GM19043 (cell line): ENCODE results near the gene LRIT3.

Source experiments
- ATAC-seq: cut with Tn5 transposase; IDR thresholded peaks from one replicate; pipeline ENCODE4 v1.9.1; 2021; ENCODE audit warnings: low read depth; ENCODE audit not compliant: unreplicated experiment

LRIT3 gene, protein sequence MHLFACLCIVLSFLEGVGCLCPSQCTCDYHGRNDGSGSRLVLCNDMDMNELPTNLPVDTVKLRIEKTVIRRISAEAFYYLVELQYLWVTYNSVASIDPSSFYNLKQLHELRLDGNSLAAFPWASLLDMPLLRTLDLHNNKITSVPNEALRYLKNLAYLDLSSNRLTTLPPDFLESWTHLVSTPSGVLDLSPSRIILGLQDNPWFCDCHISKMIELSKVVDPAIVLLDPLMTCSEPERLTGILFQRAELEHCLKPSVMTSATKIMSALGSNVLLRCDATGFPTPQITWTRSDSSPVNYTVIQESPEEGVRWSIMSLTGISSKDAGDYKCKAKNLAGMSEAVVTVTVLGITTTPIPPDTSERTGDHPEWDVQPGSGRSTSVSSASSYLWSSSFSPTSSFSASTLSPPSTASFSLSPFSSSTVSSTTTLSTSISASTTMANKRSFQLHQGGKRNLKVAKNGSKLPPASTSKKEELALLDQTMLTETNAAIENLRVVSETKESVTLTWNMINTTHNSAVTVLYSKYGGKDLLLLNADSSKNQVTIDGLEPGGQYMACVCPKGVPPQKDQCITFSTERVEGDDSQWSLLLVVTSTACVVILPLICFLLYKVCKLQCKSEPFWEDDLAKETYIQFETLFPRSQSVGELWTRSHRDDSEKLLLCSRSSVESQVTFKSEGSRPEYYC

GRCh38 chr4:109847896-109848442 is at the start of gene LRIT3:
Gene LRIT3 (plus strand): TSS chr4:109848107. CDS start chr4:109848202, 95 bp downstream.
- ATAC-seq: no peak

- no peak for ATAC-seq
Measured at GRCh38 chr4:109798866-109799265, 49.0 kb upstream of the LRIT3 start.

GRCh38 chr4:109801099-109801789 is 46.7 kb upstream of the LRIT3 start:
- no peak for ATAC-seq

DNA sequence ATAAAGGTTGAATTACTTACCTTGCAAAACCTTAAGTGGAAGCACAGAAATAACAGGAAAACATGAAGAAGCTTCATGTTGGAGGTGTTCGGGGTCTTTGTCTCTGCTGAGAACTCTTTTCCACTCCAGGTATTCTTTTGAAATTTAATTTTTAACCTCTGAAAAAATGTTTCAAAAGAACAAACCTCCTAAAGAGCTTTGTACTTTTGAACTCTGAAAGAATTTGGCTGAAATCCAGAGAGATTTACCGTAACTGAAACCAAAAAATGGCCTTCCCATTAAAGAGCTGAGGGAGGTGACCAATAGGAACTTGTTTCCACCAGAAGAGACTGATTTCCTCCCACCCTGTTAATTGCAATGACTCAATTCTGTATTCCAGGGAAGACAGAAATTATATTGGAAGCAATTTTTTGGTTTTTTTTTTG is 46.0 kb upstream of the LRIT3 start, which contains the start of gene CFI:
Gene CFI (minus strand): TSS at position 105 of the 425 bp plus-strand sequence. CDS start 28 bp downstream, at position 77.
- ATAC-seq: no peak

DNA sequence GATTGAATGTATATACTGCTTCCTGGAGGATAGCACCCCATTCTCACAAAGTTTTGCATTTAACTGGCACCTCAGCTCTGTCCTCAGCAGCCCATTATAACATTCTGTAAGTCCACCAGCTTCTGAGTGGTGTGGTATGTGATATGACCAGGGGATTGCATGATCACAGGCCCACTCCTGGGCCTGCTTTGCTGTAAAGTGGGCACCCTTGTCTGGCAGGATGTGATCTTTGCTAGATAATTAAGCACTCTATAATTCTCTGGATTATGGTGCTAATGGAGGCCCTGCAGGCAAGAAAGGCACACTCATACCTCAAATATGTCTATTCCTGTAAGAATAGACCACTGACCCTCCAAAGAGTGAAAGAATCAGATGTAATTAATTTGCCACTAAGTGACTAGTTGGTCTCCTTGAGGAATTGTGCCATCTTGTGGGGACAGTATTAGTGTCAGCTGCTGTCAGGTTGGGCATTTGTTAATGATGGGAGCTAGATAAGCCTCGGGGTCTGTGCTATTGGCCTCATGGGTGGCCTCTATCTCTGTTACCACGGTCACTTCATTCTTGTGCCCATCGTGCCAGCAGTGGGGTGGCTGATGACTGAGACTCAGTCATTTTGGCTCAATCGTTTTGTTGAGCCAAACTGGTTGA is 43.9 kb upstream of the LRIT3 start:
- ATAC-seq: peak; percentile 57

GRCh38 chr4:109809655-109810054 is 38.3 kb upstream of the LRIT3 start:
- no peak for ATAC-seq

DNA sequence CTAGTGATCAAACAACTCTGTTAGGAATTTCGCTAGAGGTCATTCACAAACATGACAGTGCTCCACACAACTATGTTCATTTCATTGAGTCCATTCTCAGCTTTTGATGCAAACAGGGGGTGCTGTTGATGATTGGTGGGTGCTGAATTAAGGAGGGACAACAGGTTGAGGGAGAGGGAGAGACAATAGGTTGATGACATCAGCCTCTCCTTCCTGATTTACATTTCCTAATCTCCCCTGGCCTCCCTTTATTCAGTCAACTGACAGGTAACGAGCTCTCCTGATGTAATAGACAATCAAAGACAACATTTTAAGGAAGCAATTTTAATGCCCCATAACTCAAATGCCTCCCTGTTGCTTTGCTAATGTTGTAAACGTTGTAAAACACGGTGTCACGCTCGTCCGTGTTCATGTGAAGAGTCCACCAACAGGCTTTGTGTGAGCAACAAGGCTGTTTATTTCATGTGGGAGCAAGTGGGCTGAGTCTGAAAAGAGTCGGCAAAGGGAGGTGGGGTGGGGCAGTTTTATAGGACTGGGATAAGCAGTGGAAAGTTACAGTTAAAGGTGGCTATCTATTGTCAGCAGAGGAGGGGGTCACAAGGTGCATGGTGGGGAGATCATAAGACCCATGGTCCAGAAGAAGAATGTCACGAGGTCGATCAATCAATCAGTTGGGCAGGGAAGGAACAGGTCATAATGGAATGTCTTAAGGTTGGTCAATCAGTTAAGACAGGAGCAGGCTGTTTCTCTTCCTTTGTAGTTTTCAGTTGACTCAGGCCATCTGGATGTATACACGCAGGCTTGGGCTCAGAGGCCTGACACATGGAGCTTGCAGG is 37.1 kb upstream of the LRIT3 start:
- ATAC-seq: no peak

GRCh38 chr4:109811707-109812106 is 36.2 kb upstream of the LRIT3 start:
- ATAC-seq: no peak

GRCh38 chr4:109815151-109816081 is 32.5 kb upstream of the LRIT3 start, which contains the start of gene GAR1:
Gene GAR1 (plus strand): TSS chr4:109815762. CDS start chr4:109816165, 403 bp downstream.
- peak; percentile 99 for ATAC-seq

DNA sequence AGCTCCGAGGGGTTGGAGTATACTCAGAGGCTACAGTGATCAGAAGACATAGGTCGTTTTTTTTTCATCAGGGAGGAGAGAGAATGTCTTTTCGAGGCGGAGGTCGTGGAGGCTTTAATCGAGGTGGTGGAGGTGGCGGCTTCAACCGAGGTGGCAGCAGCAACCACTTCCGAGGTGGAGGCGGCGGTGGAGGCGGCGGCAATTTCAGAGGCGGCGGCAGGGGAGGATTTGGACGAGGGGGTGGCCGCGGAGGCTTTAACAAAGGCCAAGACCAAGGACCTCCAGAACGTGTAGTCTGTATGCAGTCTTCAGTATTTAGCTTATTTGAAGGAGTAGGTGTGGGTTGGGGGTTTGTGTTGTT is 31.8 kb upstream of the LRIT3 start:
- ATAC-seq: no peak

DNA sequence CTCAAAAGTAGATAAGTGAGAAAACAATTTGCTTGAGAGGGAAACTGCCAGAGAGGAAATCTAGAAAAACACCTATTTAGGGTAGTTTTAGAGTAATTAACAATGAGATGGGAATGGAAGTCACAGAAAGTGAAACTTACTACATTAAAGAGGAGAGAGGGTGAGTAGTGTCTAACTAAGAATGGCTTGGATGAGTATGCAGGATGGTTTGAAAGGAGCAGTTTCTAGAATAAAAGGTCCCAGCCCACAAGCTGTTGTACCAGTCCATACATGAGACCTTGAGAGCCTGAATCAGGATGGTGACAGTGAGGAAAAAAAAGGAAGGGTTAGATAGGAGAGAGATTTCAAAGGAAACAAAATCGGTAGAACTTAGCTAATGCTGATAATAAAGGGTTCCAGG is 31.0 kb upstream of the LRIT3 start:
- no peak for ATAC-seq

DNA sequence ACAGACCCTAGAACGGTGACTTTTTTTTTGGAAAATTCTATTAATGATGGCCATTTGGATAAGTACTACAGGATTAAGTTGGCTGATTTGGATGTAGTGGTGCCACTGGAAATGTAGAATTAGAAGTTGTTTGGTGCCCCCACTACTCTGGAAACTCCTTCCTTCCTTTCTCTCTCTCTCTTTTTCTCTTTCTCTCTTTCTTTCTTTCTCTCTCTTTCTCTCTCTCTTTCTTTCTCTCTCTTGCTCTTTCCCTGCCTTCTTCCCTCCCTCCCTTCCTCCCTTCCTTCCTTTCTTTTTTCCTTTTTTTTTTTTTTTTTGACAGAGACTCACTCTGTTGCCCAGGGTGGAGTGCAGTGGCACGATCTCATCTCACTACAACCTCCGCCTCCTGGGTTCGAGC is 29.6 kb upstream of the LRIT3 start:
- ATAC-seq: no peak

- ATAC-seq: no peak
Measured at GRCh38 chr4:109820563-109820962, 27.3 kb upstream of the LRIT3 start.

DNA sequence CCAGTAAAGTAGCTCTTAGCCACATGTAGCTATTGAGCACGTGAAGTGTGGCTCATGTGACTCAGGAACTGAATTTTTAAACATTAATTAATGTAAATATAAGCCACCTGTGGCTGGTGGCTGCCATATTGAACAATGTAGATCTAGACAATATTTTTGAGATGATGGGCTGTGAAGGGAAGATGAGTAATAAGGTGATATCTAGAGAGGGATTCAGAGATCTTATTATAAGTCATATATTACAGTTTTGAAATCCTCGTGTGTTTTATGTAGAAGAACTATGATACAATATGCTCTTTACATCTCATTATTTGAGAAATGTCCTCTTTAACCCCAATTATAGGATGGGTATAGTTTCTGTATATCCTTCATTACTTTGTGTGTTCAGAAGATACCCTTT is 26.7 kb upstream of the LRIT3 start:
- no peak for ATAC-seq

DNA sequence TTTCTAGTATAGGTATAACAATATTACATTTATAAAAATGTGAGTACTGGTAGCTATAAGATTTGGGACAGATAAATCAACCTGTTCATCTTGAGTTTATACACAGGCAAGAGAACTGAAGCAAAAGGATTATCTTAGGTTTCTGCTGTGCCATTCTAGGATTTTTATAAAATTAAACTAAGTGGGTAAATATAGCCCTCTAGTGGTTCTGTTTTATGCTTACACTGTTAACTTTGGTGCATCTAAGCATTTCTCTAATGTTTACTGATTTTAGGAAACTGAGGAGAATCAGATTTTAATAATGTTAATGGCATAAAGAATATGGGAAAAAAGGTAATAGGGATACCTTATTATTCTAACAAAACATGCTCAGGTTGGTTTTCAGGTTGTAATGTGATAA is 21.2 kb upstream of the LRIT3 start:
- ATAC-seq: no peak

DNA sequence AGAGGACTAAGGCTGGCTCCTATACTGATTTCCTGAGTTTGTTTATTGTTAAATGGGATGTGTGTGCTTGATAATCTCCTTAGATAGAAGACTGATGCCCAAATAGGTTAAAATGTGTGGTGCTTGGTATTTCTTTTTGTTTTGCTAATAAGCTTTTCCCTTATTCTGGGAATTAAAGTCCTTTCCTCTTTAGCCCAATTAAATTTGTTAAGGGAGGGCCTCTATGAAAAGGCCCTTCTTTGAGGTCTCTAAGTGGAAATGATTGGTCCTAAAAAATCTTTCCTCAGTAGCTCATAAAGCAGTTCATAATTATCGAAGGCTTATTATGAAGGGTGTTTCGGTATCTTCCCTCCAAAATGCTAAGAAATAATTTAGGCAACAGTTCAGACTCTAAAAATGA is 20.2 kb upstream of the LRIT3 start, which contains the start of gene RRH:
Gene RRH (plus strand): TSS at position 301 of the 400 bp plus-strand sequence. CDS start 56 bp downstream, at position 357.
- ATAC-seq: no peak

- no peak for ATAC-seq
Measured at GRCh38 chr4:109833756-109834155, 14.2 kb upstream of the LRIT3 start.

- no peak for ATAC-seq
Measured at GRCh38 chr4:109836985-109837384, 10.9 kb upstream of the LRIT3 start.
